ENCODE data around the gene KIAA1210.
"Not testable (repeated sequence)": the region's sequence is repeated elsewhere in the genome, so short reads cannot be mapped to it uniquely, and the experiment has no call there.

Gene KIAA1210

GRCh38 chrX:119042996-119043395, 84.6 kb downstream of the KIAA1210 start:
- no peak for TF ChIP-seq CTCF (IDR thresholded peaks at IDR 0.05; ENCODE audit: low read length, missing control alignments)
- no peak overlapping the region for H3K4me3 ChIP-seq (replicated peaks; ENCODE audit: low read depth, low read length)
- no peak for DNase-seq (ENCODE audit: low read depth)

- no peak for DNase-seq (ENCODE audit: low read depth)
- H3K4me3 ChIP-seq (replicated peaks; ENCODE audit: low read depth, low read length), result no peak overlapping the region
- TF ChIP-seq CTCF (IDR thresholded peaks at IDR 0.05; ENCODE audit: low read length, missing control alignments), result no peak
Measured at GRCh38 chrX:119042040-119042439, 85.6 kb downstream of the KIAA1210 start.

- H3K4me3 ChIP-seq (replicated peaks; ENCODE audit: low read depth, low read length), result no peak overlapping the region
- no peak for TF ChIP-seq CTCF (IDR thresholded peaks at IDR 0.05; ENCODE audit: low read length, missing control alignments)
- peak; percentile 85 for DNase-seq (ENCODE audit: low read depth)
Measured at GRCh38 chrX:119041175-119041574, 86.4 kb downstream of the KIAA1210 start.

- peak; percentile 38 for DNase-seq (ENCODE audit: low read depth)
- no peak for TF ChIP-seq CTCF (IDR thresholded peaks at IDR 0.05; ENCODE audit: low read length, missing control alignments)
- no peak overlapping the region for H3K4me3 ChIP-seq (replicated peaks; ENCODE audit: low read depth, low read length)
Measured at GRCh38 chrX:119040432-119040831, 87.2 kb downstream of the KIAA1210 start.

- no peak for TF ChIP-seq CTCF (IDR thresholded peaks at IDR 0.05; ENCODE audit: low read length, missing control alignments)
- DNase-seq (ENCODE audit: low read depth), result no peak
- H3K4me3 ChIP-seq (replicated peaks; ENCODE audit: low read depth, low read length), result no peak overlapping the region
Measured at GRCh38 chrX:119036107-119037029, 91.2 kb downstream of the KIAA1210 start.

GRCh38 chrX:119030990-119031389, 96.6 kb downstream of the KIAA1210 start:
- H3K4me3 ChIP-seq (replicated peaks; ENCODE audit: low read depth, low read length), result no peak overlapping the region
- no peak for DNase-seq (ENCODE audit: low read depth)
- TF ChIP-seq CTCF (IDR thresholded peaks at IDR 0.05; ENCODE audit: low read length, missing control alignments), result no peak

GRCh38 chrX:119029656-119030055, 98.0 kb downstream of the KIAA1210 start:
- not testable (repeated sequence) for H3K4me3 ChIP-seq (replicated peaks; ENCODE audit: low read depth, low read length)

More at GRCh38 chrX:119029656-119030055, 98.0 kb downstream of the KIAA1210 start:
- DNase-seq (ENCODE audit: low read depth), result not testable (repeated sequence)
